ENCODE results near the gene NBPF1. TPM values are rescaled to one million over a fixed set of nuclear protein-coding genes. Genes with fewer than 3 reads are reported as not detected.
"Not testable (repeated sequence)": the region's sequence is repeated elsewhere in the genome, so short reads cannot be mapped to it uniquely, and the experiment has no call there.

NBPF1 gene
- total and polyA plus RNA-seq, 4 donors: 7.9 to 55.0 (median 12.6) TPM

GRCh38 chr1:16534239-16534828, 79.0 kb downstream of the NBPF1 start:
- DNase-seq; ATAC-seq (ENCODE audit: low FRiP score); intact Hi-C loops (cut with DNase I); H3K4me1 ChIP-seq (ENCODE audit: control insufficient read depth in 1 of 2, insufficient read depth in 2 of 2, low read length in 2 of 2); H3K27me3 ChIP-seq (ENCODE audit: control insufficient read depth in 1 of 2, insufficient read depth in 2 of 2, low read length in 1 of 2); H3K36me3 ChIP-seq (ENCODE audit: control insufficient read depth in 1 of 2, insufficient read depth in 2 of 2, low read length in 1 of 2); H3K4me3 ChIP-seq (ENCODE audit: low read length in 2 of 2); H3K9me3 ChIP-seq (ENCODE audit: control insufficient read depth, low read length); H3K27ac ChIP-seq (ENCODE audit: low read depth in 1 of 2, low read length in 2 of 2): not testable (repeated sequence)
- WGBS, 2 donors: 6 to 9% methylated on average over 30 to 44 of the region's 44 CpGs

GRCh38 chr1:16532235-16532991, 81.0 kb downstream of the NBPF1 start:
- H3K4me1 ChIP-seq (ENCODE audit: control insufficient read depth in 1 of 2, insufficient read depth in 2 of 2, low read length in 2 of 2); intact Hi-C loops (cut with DNase I); H3K36me3 ChIP-seq (ENCODE audit: control insufficient read depth in 1 of 2, insufficient read depth in 2 of 2, low read length in 1 of 2); DNase-seq; H3K27ac ChIP-seq (ENCODE audit: low read depth in 1 of 2, low read length in 2 of 2); ATAC-seq (ENCODE audit: low FRiP score); H3K27me3 ChIP-seq (ENCODE audit: control insufficient read depth in 1 of 2, insufficient read depth in 2 of 2, low read length in 1 of 2); H3K9me3 ChIP-seq (ENCODE audit: control insufficient read depth, low read length); H3K4me3 ChIP-seq (ENCODE audit: low read length in 2 of 2): not testable (repeated sequence)
- WGBS, 2 donors: 25 to 31% methylated on average over 20 to 29 of the region's 32 CpGs

- DNase-seq; H3K9me3 ChIP-seq (ENCODE audit: control insufficient read depth, low read length); H3K4me3 ChIP-seq (ENCODE audit: low read length in 2 of 2); intact Hi-C loops (cut with DNase I); ATAC-seq (ENCODE audit: low FRiP score); H3K27ac ChIP-seq (ENCODE audit: low read depth in 1 of 2, low read length in 2 of 2); H3K36me3 ChIP-seq (ENCODE audit: control insufficient read depth in 1 of 2, insufficient read depth in 2 of 2, low read length in 1 of 2); H3K27me3 ChIP-seq (ENCODE audit: control insufficient read depth in 1 of 2, insufficient read depth in 2 of 2, low read length in 1 of 2); H3K4me1 ChIP-seq (ENCODE audit: control insufficient read depth in 1 of 2, insufficient read depth in 2 of 2, low read length in 2 of 2): not testable (repeated sequence)
- WGBS, 2 donors: 73 to 84% methylated on average over 3 of the region's 3 CpGs
Measured at GRCh38 chr1:16528338-16528737, 85.0 kb downstream of the NBPF1 start.

- H3K4me3 ChIP-seq (ENCODE audit: low read length in 2 of 2); H3K36me3 ChIP-seq (ENCODE audit: control insufficient read depth in 1 of 2, insufficient read depth in 2 of 2, low read length in 1 of 2); intact Hi-C loops (cut with DNase I); H3K27me3 ChIP-seq (ENCODE audit: control insufficient read depth in 1 of 2, insufficient read depth in 2 of 2, low read length in 1 of 2); H3K9me3 ChIP-seq (ENCODE audit: control insufficient read depth, low read length); ATAC-seq (ENCODE audit: low FRiP score); DNase-seq; H3K27ac ChIP-seq (ENCODE audit: low read depth in 1 of 2, low read length in 2 of 2); H3K4me1 ChIP-seq (ENCODE audit: control insufficient read depth in 1 of 2, insufficient read depth in 2 of 2, low read length in 2 of 2): not testable (repeated sequence)
Measured at GRCh38 chr1:16525769-16526168, 87.6 kb downstream of the NBPF1 start.

- H3K4me3 ChIP-seq (ENCODE audit: low read length in 2 of 2); H3K36me3 ChIP-seq (ENCODE audit: control insufficient read depth in 1 of 2, insufficient read depth in 2 of 2, low read length in 1 of 2); ATAC-seq (ENCODE audit: low FRiP score); H3K9me3 ChIP-seq (ENCODE audit: control insufficient read depth, low read length); H3K27me3 ChIP-seq (ENCODE audit: control insufficient read depth in 1 of 2, insufficient read depth in 2 of 2, low read length in 1 of 2); DNase-seq; H3K27ac ChIP-seq (ENCODE audit: low read depth in 1 of 2, low read length in 2 of 2); intact Hi-C loops (cut with DNase I); H3K4me1 ChIP-seq (ENCODE audit: control insufficient read depth in 1 of 2, insufficient read depth in 2 of 2, low read length in 2 of 2): not testable (repeated sequence)
- 83 to 87% methylated on average over 5 of the region's 5 CpGs for WGBS, 2 donors
Measured at GRCh38 chr1:16521679-16522078, 91.7 kb downstream of the NBPF1 start.

- 39 to 52% methylated on average over 12 of the region's 12 CpGs for WGBS, 2 donors
- Histone ChIP-seq H3K27me3 (ENCODE audit: control insufficient read depth in 1 of 2, insufficient read depth in 2 of 2, low read length in 1 of 2) (peaks cover 0 to 2% of the 10 kb centered on the region in 2 donors), H3K4me3 (ENCODE audit: low read length in 2 of 2) (no peak overlapping the region), H3K27ac (ENCODE audit: low read depth in 1 of 2, low read length in 2 of 2) (no peak overlapping the region), H3K4me1 (ENCODE audit: control insufficient read depth in 1 of 2, insufficient read depth in 2 of 2, low read length in 2 of 2) (no peaks in the 10 kb centered on the region), H3K36me3 (ENCODE audit: control insufficient read depth in 1 of 2, insufficient read depth in 2 of 2, low read length in 1 of 2) (no peaks in the 10 kb centered on the region), H3K9me3 (ENCODE audit: control insufficient read depth, low read length) (no peaks in the 10 kb centered on the region)
- DNase-seq: no peak
- ATAC-seq (ENCODE audit: low FRiP score): no peak
- intact Hi-C loops (cut with DNase I): no loop called here
Measured at GRCh38 chr1:16521288-16521583, 92.1 kb downstream of the NBPF1 start.

- DNase-seq; H3K27ac ChIP-seq (ENCODE audit: low read depth in 1 of 2, low read length in 2 of 2); H3K4me3 ChIP-seq (ENCODE audit: low read length in 2 of 2); H3K4me1 ChIP-seq (ENCODE audit: control insufficient read depth in 1 of 2, insufficient read depth in 2 of 2, low read length in 2 of 2); H3K36me3 ChIP-seq (ENCODE audit: control insufficient read depth in 1 of 2, insufficient read depth in 2 of 2, low read length in 1 of 2); H3K9me3 ChIP-seq (ENCODE audit: control insufficient read depth, low read length); intact Hi-C loops (cut with DNase I); ATAC-seq (ENCODE audit: low FRiP score); H3K27me3 ChIP-seq (ENCODE audit: control insufficient read depth in 1 of 2, insufficient read depth in 2 of 2, low read length in 1 of 2): not testable (repeated sequence)
- WGBS, 2 donors: 14 to 19% methylated on average over 48 of the region's 48 CpGs
Measured at GRCh38 chr1:16520435-16521287, 92.7 kb downstream of the NBPF1 start.

- H3K27ac ChIP-seq (ENCODE audit: low read depth in 1 of 2, low read length in 2 of 2); DNase-seq; H3K27me3 ChIP-seq (ENCODE audit: control insufficient read depth in 1 of 2, insufficient read depth in 2 of 2, low read length in 1 of 2); H3K36me3 ChIP-seq (ENCODE audit: control insufficient read depth in 1 of 2, insufficient read depth in 2 of 2, low read length in 1 of 2); H3K9me3 ChIP-seq (ENCODE audit: control insufficient read depth, low read length); H3K4me1 ChIP-seq (ENCODE audit: control insufficient read depth in 1 of 2, insufficient read depth in 2 of 2, low read length in 2 of 2); H3K4me3 ChIP-seq (ENCODE audit: low read length in 2 of 2); intact Hi-C loops (cut with DNase I); ATAC-seq (ENCODE audit: low FRiP score): not testable (repeated sequence)
- 59 to 67% methylated on average over 5 to 6 of the region's 6 CpGs for WGBS, 2 donors
Measured at GRCh38 chr1:16519255-16519951, 94.0 kb downstream of the NBPF1 start.

All from aorta (tissue), 5 donors.